ENCODE measurements around the gene AMACR. TPM values are rescaled to one million over a fixed set of nuclear protein-coding genes. Genes with fewer than 3 reads are reported as not detected.
A peak's percentile ranks its signal among the peaks of the same experiment; 100 is the strongest.

The AMACR gene
- total and polyA plus RNA-seq, 2 of the 13 experiments (the other 11 are each of a cell fraction or from before 2014, with no cell fraction given) = 8.9 to 19.7 TPM

DNA sequence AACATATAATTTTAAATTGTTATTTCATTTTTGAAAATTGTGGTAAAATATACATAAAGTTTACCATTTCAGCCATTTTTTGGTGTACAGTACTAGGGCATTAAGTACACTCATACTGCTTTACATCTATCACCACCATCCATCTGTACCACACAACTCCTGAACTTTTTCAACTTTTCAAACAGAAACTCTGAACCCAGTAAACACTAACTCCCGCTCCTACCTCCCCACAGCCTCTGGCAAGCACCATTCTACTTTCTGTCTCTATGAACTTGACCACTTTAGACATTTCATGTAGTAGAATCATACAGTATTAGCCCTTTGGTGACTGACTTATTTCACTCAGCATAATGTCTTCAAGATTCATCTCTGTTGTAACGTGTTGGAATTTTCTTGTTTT lies 15.0 kb downstream of the AMACR start (continued):
- TF ChIP-seq, protein P1, sequence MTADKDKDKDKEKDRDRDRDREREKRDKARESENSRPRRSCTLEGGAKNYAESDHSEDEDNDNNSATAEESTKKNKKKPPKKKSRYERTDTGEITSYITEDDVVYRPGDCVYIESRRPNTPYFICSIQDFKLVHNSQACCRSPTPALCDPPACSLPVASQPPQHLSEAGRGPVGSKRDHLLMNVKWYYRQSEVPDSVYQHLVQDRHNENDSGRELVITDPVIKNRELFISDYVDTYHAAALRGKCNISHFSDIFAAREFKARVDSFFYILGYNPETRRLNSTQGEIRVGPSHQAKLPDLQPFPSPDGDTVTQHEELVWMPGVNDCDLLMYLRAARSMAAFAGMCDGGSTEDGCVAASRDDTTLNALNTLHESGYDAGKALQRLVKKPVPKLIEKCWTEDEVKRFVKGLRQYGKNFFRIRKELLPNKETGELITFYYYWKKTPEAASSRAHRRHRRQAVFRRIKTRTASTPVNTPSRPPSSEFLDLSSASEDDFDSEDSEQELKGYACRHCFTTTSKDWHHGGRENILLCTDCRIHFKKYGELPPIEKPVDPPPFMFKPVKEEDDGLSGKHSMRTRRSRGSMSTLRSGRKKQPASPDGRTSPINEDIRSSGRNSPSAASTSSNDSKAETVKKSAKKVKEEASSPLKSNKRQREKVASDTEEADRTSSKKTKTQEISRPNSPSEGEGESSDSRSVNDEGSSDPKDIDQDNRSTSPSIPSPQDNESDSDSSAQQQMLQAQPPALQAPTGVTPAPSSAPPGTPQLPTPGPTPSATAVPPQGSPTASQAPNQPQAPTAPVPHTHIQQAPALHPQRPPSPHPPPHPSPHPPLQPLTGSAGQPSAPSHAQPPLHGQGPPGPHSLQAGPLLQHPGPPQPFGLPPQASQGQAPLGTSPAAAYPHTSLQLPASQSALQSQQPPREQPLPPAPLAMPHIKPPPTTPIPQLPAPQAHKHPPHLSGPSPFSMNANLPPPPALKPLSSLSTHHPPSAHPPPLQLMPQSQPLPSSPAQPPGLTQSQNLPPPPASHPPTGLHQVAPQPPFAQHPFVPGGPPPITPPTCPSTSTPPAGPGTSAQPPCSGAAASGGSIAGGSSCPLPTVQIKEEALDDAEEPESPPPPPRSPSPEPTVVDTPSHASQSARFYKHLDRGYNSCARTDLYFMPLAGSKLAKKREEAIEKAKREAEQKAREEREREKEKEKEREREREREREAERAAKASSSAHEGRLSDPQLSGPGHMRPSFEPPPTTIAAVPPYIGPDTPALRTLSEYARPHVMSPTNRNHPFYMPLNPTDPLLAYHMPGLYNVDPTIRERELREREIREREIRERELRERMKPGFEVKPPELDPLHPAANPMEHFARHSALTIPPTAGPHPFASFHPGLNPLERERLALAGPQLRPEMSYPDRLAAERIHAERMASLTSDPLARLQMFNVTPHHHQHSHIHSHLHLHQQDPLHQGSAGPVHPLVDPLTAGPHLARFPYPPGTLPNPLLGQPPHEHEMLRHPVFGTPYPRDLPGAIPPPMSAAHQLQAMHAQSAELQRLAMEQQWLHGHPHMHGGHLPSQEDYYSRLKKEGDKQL (CRISPR knock-in tag; IDR thresholded peaks at IDR 0.05; ENCODE audit: low read depth) = no peak
- TF ChIP-seq IKZF1 (IDR thresholded peaks at IDR 0.05) (no peak), FOSL2 (CRISPR knock-in tag; IDR thresholded peaks at IDR 0.05) (no peak), PAX8 (CRISPR knock-in tag; IDR thresholded peaks at IDR 0.05; ENCODE audit: borderline replicate concordance) (no peak), HOXA3 (CRISPR knock-in tag; IDR thresholded peaks at IDR 0.05) (no peak), AHR (CRISPR knock-in tag; IDR thresholded peaks at IDR 0.05) (no peak), HNF4A (CRISPR knock-in tag; IDR thresholded peaks at IDR 0.05) (peak; percentile 59), ZNF101 (CRISPR knock-in tag; IDR thresholded peaks at IDR 0.05; ENCODE audit: borderline replicate concordance, low read depth) (no peak), ZNF33B (CRISPR knock-in tag; IDR thresholded peaks at IDR 0.05) (no peak), ZMYM4 (CRISPR knock-in tag; IDR thresholded peaks at IDR 0.05) (peak; percentile 40; the same call in 1 of the 2 replicates), POGZ (CRISPR knock-in tag; IDR thresholded peaks at IDR 0.05) (peak; percentile 52), RBM39 (IDR thresholded peaks at IDR 0.05; ENCODE audit: low read depth, low read length, poor library complexity, severe bottlenecking) (no peak), MED13 (CRISPR knock-in tag; IDR thresholded peaks at IDR 0.05) (no peak), ZNF496 (CRISPR knock-in tag; IDR thresholded peaks at IDR 0.05; ENCODE audit: insufficient replicate concordance) (no peak)
- TF ChIP-seq, protein P2, sequence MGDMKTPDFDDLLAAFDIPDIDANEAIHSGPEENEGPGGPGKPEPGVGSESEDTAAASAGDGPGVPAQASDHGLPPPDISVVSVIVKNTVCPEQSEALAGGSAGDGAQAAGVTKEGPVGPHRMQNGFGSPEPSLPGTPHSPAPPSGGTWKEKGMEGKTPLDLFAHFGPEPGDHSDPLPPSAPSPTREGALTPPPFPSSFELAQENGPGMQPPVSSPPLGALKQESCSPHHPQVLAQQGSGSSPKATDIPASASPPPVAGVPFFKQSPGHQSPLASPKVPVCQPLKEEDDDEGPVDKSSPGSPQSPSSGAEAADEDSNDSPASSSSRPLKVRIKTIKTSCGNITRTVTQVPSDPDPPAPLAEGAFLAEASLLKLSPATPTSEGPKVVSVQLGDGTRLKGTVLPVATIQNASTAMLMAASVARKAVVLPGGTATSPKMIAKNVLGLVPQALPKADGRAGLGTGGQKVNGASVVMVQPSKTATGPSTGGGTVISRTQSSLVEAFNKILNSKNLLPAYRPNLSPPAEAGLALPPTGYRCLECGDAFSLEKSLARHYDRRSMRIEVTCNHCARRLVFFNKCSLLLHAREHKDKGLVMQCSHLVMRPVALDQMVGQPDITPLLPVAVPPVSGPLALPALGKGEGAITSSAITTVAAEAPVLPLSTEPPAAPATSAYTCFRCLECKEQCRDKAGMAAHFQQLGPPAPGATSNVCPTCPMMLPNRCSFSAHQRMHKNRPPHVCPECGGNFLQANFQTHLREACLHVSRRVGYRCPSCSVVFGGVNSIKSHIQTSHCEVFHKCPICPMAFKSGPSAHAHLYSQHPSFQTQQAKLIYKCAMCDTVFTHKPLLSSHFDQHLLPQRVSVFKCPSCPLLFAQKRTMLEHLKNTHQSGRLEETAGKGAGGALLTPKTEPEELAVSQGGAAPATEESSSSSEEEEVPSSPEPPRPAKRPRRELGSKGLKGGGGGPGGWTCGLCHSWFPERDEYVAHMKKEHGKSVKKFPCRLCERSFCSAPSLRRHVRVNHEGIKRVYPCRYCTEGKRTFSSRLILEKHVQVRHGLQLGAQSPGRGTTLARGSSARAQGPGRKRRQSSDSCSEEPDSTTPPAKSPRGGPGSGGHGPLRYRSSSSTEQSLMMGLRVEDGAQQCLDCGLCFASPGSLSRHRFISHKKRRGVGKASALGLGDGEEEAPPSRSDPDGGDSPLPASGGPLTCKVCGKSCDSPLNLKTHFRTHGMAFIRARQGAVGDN (CRISPR knock-in tag; IDR thresholded peaks at IDR 0.05) = no peak
- TF ChIP-seq, protein P3, sequence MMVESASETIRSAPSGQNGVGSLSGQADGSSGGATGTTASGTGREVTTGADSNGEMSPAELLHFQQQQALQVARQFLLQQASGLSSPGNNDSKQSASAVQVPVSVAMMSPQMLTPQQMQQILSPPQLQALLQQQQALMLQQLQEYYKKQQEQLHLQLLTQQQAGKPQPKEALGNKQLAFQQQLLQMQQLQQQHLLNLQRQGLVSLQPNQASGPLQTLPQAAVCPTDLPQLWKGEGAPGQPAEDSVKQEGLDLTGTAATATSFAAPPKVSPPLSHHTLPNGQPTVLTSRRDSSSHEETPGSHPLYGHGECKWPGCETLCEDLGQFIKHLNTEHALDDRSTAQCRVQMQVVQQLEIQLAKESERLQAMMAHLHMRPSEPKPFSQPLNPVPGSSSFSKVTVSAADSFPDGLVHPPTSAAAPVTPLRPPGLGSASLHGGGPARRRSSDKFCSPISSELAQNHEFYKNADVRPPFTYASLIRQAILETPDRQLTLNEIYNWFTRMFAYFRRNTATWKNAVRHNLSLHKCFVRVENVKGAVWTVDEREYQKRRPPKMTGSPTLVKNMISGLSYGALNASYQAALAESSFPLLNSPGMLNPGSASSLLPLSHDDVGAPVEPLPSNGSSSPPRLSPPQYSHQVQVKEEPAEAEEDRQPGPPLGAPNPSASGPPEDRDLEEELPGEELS (CRISPR knock-in tag; IDR thresholded peaks at IDR 0.05) = 0 out of 2 replicates have a peak, but pooled peaks have one; percentile 34
- TF ChIP-seq, protein P4, sequence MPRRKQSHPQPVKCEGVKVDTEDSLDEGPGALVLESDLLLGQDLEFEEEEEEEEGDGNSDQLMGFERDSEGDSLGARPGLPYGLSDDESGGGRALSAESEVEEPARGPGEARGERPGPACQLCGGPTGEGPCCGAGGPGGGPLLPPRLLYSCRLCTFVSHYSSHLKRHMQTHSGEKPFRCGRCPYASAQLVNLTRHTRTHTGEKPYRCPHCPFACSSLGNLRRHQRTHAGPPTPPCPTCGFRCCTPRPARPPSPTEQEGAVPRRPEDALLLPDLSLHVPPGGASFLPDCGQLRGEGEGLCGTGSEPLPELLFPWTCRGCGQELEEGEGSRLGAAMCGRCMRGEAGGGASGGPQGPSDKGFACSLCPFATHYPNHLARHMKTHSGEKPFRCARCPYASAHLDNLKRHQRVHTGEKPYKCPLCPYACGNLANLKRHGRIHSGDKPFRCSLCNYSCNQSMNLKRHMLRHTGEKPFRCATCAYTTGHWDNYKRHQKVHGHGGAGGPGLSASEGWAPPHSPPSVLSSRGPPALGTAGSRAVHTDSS (CRISPR knock-in tag; conservative IDR thresholded peaks at IDR 0.05) = no peak
